ENCODE data around the gene SLITRK2.

GRCh38 chrX:145821898-145822571 lies 4.4 kb downstream of the SLITRK2 start:
- no peak for TF ChIP-seq CTCF (IDR thresholded peaks at IDR 0.05 in 4 of 5, conservative IDR thresholded peaks at IDR 0.05 in 1 of 5)
- no peak for TF ChIP-seq POLR2A (IDR thresholded peaks at IDR 0.05)

Data from gastrocnemius medialis (tissue), 4 donors.